ENCODE results near the gene ACOT8. TPM values are rescaled to one million over a fixed set of nuclear protein-coding genes. Genes with fewer than 3 reads are reported as not detected.

ACOT8 gene
- total RNA-seq, 2 experiments from 2014 or later = 25.5 to 29.0 TPM

- H3K36me3 Mint-ChIP-seq = no peaks in the 10 kb centered on the region
- peaks cover 13% of the 10 kb centered on the region for H3K4me1 Mint-ChIP-seq (ENCODE audit: low read depth)
- ChIA-PET POLR2A (no interaction called here), CTCF (interaction anchor here (0.7 to 1.1 kb wide), 2 partner anchors 27 to 93 kb away, joined by 3 read pairs; partner anchors contain the start of genes CTSA and NEURL2)
- intact Hi-C loops (cut with micrococcal nuclease) = no loop called here
- no peaks in the 10 kb centered on the region for H3K9me3 Mint-ChIP-seq
- no peaks in the 10 kb centered on the region for H3K27me3 Mint-ChIP-seq
- no peak overlapping the region for H3K4me3 Mint-ChIP-seq
- DNase-seq = no peak
- H3K27ac Mint-ChIP-seq = no peak overlapping the region
Observed at GRCh38 chr20:45863543-45864470, 6.6 kb upstream of the ACOT8 start.

GRCh38 chr20:45861221-45862075, 4.3 kb upstream of the ACOT8 start:
- Mint-ChIP-seq H3K36me3 (no peaks in the 10 kb centered on the region), H3K9me3 (no peaks in the 10 kb centered on the region), H3K27me3 (no peaks in the 10 kb centered on the region), H3K4me1 (ENCODE audit: low read depth) (peaks cover 25% of the 10 kb centered on the region), H3K4me3 (no peak overlapping the region), H3K27ac (no peak overlapping the region)
- CTCF ChIA-PET = interaction anchor here (0.6 kb wide), 1 partner anchor 82 kb away, joined by 3 read pairs; no protein-coding TSS in a partner anchor
- intact Hi-C loops (cut with micrococcal nuclease) = no loop called here
- no peak for DNase-seq
- POLR2A ChIA-PET = no interaction called here

- ChIA-PET CTCF (no interaction called here), POLR2A (no interaction called here)
- intact Hi-C loops (cut with micrococcal nuclease) = no loop called here
- Mint-ChIP-seq H3K4me1 (ENCODE audit: low read depth) (peaks cover 31% of the 10 kb centered on the region), H3K9me3 (no peaks in the 10 kb centered on the region), H3K36me3 (no peaks in the 10 kb centered on the region), H3K4me3 (no peak overlapping the region), H3K27me3 (no peaks in the 10 kb centered on the region), H3K27ac (no peak overlapping the region)
- no peak for DNase-seq
Observed at GRCh38 chr20:45860560-45861220, 3.5 kb upstream of the ACOT8 start.

GRCh38 chr20:45859916-45860315, 2.7 kb upstream of the ACOT8 start:
- intact Hi-C loops (cut with micrococcal nuclease) = no loop called here
- Mint-ChIP-seq H3K4me3 (no peak overlapping the region), H3K27ac (no peak overlapping the region), H3K9me3 (no peaks in the 10 kb centered on the region), H3K4me1 (ENCODE audit: low read depth) (peaks cover 32% of the 10 kb centered on the region), H3K27me3 (no peaks in the 10 kb centered on the region), H3K36me3 (no peaks in the 10 kb centered on the region)
- no peak for DNase-seq
- ChIA-PET CTCF (no interaction called here), POLR2A (no interaction called here)

GRCh38 chr20:45857882-45858216, 657 bp upstream of the ACOT8 start:
- ChIA-PET CTCF (interaction anchor here (1.2 to 1.4 kb wide), 3 partner anchors 59 to 113 kb away, joined by 3 read pairs; no protein-coding TSS in a partner anchor), POLR2A (interaction anchor here (3.0 kb wide), 1 partner anchor 33 kb away, joined by 13 read pairs; the partner anchor contains the start of genes CTSA and NEURL2)
- no peaks in the 10 kb centered on the region for H3K27me3 Mint-ChIP-seq
- intact Hi-C loops (cut with micrococcal nuclease) = loop anchor here (1.0 kb wide), 6 partner anchors 23 to 113 kb away; partner anchors contain the start of genes UBE2C and ZSWIM1
- H3K27ac Mint-ChIP-seq = peak overlapping the region; percentile 97
- peaks cover 35% of the 10 kb centered on the region for H3K4me1 Mint-ChIP-seq (ENCODE audit: low read depth)
- no peaks in the 10 kb centered on the region for H3K36me3 Mint-ChIP-seq
- peak; percentile 72 for DNase-seq
- H3K4me3 Mint-ChIP-seq = peak overlapping the region; percentile 97
- H3K9me3 Mint-ChIP-seq = no peaks in the 10 kb centered on the region

- H3K27ac Mint-ChIP-seq = no peak overlapping the region
- intact Hi-C loops (cut with micrococcal nuclease) = no loop called here
- H3K9me3 Mint-ChIP-seq = no peaks in the 10 kb centered on the region
- ChIA-PET POLR2A (no interaction called here), CTCF (interaction anchor here (0.6 to 0.9 kb wide), 2 partner anchors 116 to 1850 kb away, joined by 3 to 4 read pairs; no protein-coding TSS in a partner anchor)
- H3K4me3 Mint-ChIP-seq = no peak overlapping the region
- H3K4me1 Mint-ChIP-seq (ENCODE audit: low read depth) = peaks cover 19% of the 10 kb centered on the region
- H3K36me3 Mint-ChIP-seq = peaks cover 5% of the 10 kb centered on the region
- no peak for DNase-seq
- H3K27me3 Mint-ChIP-seq = no peaks in the 10 kb centered on the region
Observed at GRCh38 chr20:45853484-45853883, 3.7 kb downstream of the ACOT8 start.

GRCh38 chr20:45852326-45852725, 4.9 kb downstream of the ACOT8 start:
- no peaks in the 10 kb centered on the region for H3K9me3 Mint-ChIP-seq
- DNase-seq = no peak
- peaks cover 13% of the 10 kb centered on the region for H3K4me1 Mint-ChIP-seq (ENCODE audit: low read depth)
- ChIA-PET CTCF (interaction anchor here (0.6 to 1.9 kb wide), 2 partner anchors 29 to 40 kb away, joined by 4 to 5 read pairs; partner anchors contain the start of gene UBE2C), POLR2A (no interaction called here)
- H3K27me3 Mint-ChIP-seq = no peaks in the 10 kb centered on the region
- no peak overlapping the region for H3K4me3 Mint-ChIP-seq
- peaks cover 8% of the 10 kb centered on the region for H3K36me3 Mint-ChIP-seq
- no peak overlapping the region for H3K27ac Mint-ChIP-seq
- intact Hi-C loops (cut with micrococcal nuclease) = no loop called here

GRCh38 chr20:45851501-45851900, 5.7 kb downstream of the ACOT8 start:
- CTCF ChIA-PET = interaction anchor here (1.1 to 1.9 kb wide), 2 partner anchors 28 to 52 kb away, joined by 3 to 5 read pairs; no protein-coding TSS in a partner anchor
- intact Hi-C loops (cut with micrococcal nuclease) = no loop called here
- Mint-ChIP-seq H3K9me3 (no peaks in the 10 kb centered on the region), H3K4me3 (no peak overlapping the region), H3K27me3 (no peaks in the 10 kb centered on the region), H3K4me1 (ENCODE audit: low read depth) (peaks cover 10% of the 10 kb centered on the region), H3K36me3 (peaks cover 8% of the 10 kb centered on the region), H3K27ac (no peak overlapping the region)
- no peak for DNase-seq
- POLR2A ChIA-PET = no interaction called here

- Mint-ChIP-seq H3K27ac (no peak overlapping the region), H3K4me1 (ENCODE audit: low read depth) (peaks cover 6% of the 10 kb centered on the region), H3K36me3 (peaks cover 8% of the 10 kb centered on the region), H3K27me3 (no peaks in the 10 kb centered on the region), H3K9me3 (no peaks in the 10 kb centered on the region), H3K4me3 (no peak overlapping the region)
- no peak for DNase-seq
- ChIA-PET CTCF (interaction anchor here (1.1 kb wide), 1 partner anchor 52 kb away, joined by 3 read pairs; no protein-coding TSS in a partner anchor), POLR2A (no interaction called here)
- intact Hi-C loops (cut with micrococcal nuclease) = no loop called here
Observed at GRCh38 chr20:45850926-45851325, 6.3 kb downstream of the ACOT8 start.

GRCh38 chr20:45850238-45850637, 7.0 kb downstream of the ACOT8 start:
- H3K27ac Mint-ChIP-seq = no peak overlapping the region
- ChIA-PET POLR2A (no interaction called here), CTCF (interaction anchor here (1.1 kb wide), 1 partner anchor 51 kb away, joined by 3 read pairs; no protein-coding TSS in a partner anchor)
- peaks cover 8% of the 10 kb centered on the region for H3K36me3 Mint-ChIP-seq
- DNase-seq = no peak
- H3K4me1 Mint-ChIP-seq (ENCODE audit: low read depth) = peaks cover 3% of the 10 kb centered on the region
- no peaks in the 10 kb centered on the region for H3K9me3 Mint-ChIP-seq
- intact Hi-C loops (cut with micrococcal nuclease) = no loop called here
- H3K27me3 Mint-ChIP-seq = no peaks in the 10 kb centered on the region
- H3K4me3 Mint-ChIP-seq = no peak overlapping the region

- ChIA-PET POLR2A (no interaction called here), CTCF (no interaction called here)
- Mint-ChIP-seq H3K36me3 (peaks cover 14% of the 10 kb centered on the region), H3K4me1 (ENCODE audit: low read depth) (no peaks in the 10 kb centered on the region), H3K9me3 (no peaks in the 10 kb centered on the region), H3K4me3 (no peak overlapping the region), H3K27me3 (no peaks in the 10 kb centered on the region), H3K27ac (no peak overlapping the region)
- DNase-seq = no peak
- intact Hi-C loops (cut with micrococcal nuclease) = no loop called here
Observed at GRCh38 chr20:45848969-45849582, 8.1 kb downstream of the ACOT8 start.

All from activated CD4-positive, alpha-beta memory T cell treated with anti-CD3 and anti-CD28 coated beads for 36 hours (primary cell).